SK-N-MC (cell line): ENCODE measurements around the gene RANBP9.

Experiments used
- EZH2 ChIP-seq: fragments of 200-600 bp; sonication (generic); IDR thresholded peaks from one replicate; pipeline ENCODE4 v1.6.1; 2017; ENCODE audit warnings: antibody characterized with exemption
- FOXP2 ChIP-seq: optimal IDR thresholded peaks from 2 replicates; pipeline ENCODE3; 2011; ENCODE audit warnings: mild to moderate bottlenecking, moderate library complexity; ENCODE audit not compliant: insufficient read depth; ENCODE audit errors: extremely low read length, control extremely low read depth
- POLR2AphosphoS5 ChIP-seq: IDR thresholded peaks from 2 replicates; pipeline ENCODE4 v1.6.1; 2012; ENCODE audit warnings: mild to moderate bottlenecking, low read depth, low read length, borderline replicate concordance

GRCh38 chr6:13676551-13677156, 35.0 kb downstream of the RANBP9 start:
- no peak for TF ChIP-seq EZH2
- no peak for TF ChIP-seq POLR2AphosphoS5
- no peak for TF ChIP-seq FOXP2
